Heart left ventricle (tissue), 13 donors: ENCODE results near the gene OS9.

ENCODE experiments used
- POLR2A ChIP-seq, 2 donors: fragments of 450-650 bp; IDR thresholded peaks; one replicate each; pipeline ENCODE4 v1.6.1; 2017; ENCODE audit warnings: antibody characterized with exemption in 2 of 2, mild to moderate bottlenecking in 2 of 2, moderate library complexity in 2 of 2
- TF ChIP-seq, protein P1 (sequence below), 12 donors: fragments of 200-600 bp; sonication (generic) in 4 of 12; IDR thresholded peaks; one replicate each; pipeline versions ENCODE4 v1.5.0 to v1.8.0; 2018 to 2022; ENCODE audit warnings: antibody characterized with exemption in 12 of 12, mild to moderate bottlenecking in 5 of 12
- donor health status: ischemic (EF 13 %, LVEDD 7.1; RV severe dilation, severe dysfunction).
- donor health status: DM: no; HTN: yes; CAD: no.
- donor health status: DM: no; HTN: no; CAD: no.
- donor health status: ischemic (EF 25% LVEDD 6.9; RV normal size, moderate dysfunction).
- donor health status: ischemic (EF 25% LVEDD 5.7; RV mildly dilated, moderate dysfunction).
- donor health status: ischemic (EF 35%, LVEDD 5.7; RV mildly dilated, moderate dysfunction).
- donor health status: nonischemic (EF 11% LVEDD 7.7; RV severe dilation, severe dysfunction).
- donor health status: DM: yes; HTN: yes; CAD: no.
- donor health status: PGD.
- donor health status: ischemic (EF 29% LVEDD 5.4; RV normal size, mild dysfunction).
- donor health status: nonischemic (EF 23%, LVEDD 6.1; RV moderate dilation, normal function).

DNA sequence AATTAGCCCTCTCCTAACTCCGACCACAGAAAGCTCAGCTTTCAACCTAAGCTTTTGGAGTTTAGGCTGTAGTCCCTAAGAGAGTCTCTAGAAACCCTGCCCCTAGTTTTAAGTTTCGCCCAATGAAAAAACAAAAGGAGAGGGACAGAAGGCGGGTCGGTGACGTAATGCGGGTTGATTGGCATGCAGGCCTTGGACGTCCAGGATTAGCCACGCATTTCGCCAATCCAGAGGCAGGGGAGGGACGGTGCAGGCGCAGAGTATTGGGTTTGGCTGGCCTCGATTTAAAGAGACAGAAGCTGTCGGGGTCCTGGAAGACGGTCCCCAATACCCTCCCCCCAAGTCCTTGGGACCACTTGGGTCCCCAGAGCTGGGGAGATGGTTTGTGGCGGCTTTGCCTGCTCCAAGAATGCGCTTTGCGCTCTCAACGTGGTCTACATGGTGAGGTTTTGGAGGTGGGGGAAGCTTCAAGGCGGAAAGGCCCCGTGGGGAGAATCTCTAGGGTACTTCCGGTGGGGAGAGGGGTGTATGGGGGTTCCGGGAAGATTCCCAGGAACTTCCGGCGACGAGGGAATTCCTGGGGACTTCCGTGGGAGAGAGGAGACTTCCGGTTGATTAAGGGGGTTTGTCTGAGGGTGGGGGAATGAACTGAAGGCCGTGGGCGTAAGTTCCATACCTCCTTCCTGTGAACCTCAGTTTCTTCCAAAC lies 51.0 kb downstream of the OS9 start, which contains the start of gene TSPAN31:
- TF ChIP-seq, protein P1, sequence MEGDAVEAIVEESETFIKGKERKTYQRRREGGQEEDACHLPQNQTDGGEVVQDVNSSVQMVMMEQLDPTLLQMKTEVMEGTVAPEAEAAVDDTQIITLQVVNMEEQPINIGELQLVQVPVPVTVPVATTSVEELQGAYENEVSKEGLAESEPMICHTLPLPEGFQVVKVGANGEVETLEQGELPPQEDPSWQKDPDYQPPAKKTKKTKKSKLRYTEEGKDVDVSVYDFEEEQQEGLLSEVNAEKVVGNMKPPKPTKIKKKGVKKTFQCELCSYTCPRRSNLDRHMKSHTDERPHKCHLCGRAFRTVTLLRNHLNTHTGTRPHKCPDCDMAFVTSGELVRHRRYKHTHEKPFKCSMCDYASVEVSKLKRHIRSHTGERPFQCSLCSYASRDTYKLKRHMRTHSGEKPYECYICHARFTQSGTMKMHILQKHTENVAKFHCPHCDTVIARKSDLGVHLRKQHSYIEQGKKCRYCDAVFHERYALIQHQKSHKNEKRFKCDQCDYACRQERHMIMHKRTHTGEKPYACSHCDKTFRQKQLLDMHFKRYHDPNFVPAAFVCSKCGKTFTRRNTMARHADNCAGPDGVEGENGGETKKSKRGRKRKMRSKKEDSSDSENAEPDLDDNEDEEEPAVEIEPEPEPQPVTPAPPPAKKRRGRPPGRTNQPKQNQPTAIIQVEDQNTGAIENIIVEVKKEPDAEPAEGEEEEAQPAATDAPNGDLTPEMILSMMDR (IDR thresholded peaks at IDR 0.05) = no peak
- peak; percentile 20 to 82 for TF ChIP-seq POLR2A (IDR thresholded peaks at IDR 0.05)
